HS-27A (cell line): ENCODE results near the gene MAP2K5.

Experiments
- DNase-seq: peaks from one replicate; pipeline ENCODE4 v3.0.0-alpha.2; 2012; ENCODE audit warnings: low read depth, missing footprints

Gene MAP2K5

GRCh38 chr15:67542420-67543347 is at the start of gene MAP2K5:
MAP2K5 (plus strand) TSS chr15:67542703; CDS start chr15:67543336, 633 bp downstream.
- DNase-seq = no peak

- DNase-seq = no peak
Measured at GRCh38 chr15:67495585-67495984, 46.9 kb upstream of the MAP2K5 start.

GRCh38 chr15:67501177-67501835 is 41.2 kb upstream of the MAP2K5 start:
- no peak for DNase-seq

GRCh38 chr15:67501836-67502461 is 40.6 kb upstream of the MAP2K5 start:
- no peak for DNase-seq

GRCh38 chr15:67504056-67504455 is 38.4 kb upstream of the MAP2K5 start:
- DNase-seq = no peak

- DNase-seq = no peak
Measured at GRCh38 chr15:67504796-67505195, 37.7 kb upstream of the MAP2K5 start.

- no peak for DNase-seq
Measured at GRCh38 chr15:67505675-67506572, 36.6 kb upstream of the MAP2K5 start.

GRCh38 chr15:67506775-67507747 is 35.4 kb upstream of the MAP2K5 start:
- no peak for DNase-seq

- DNase-seq = no peak
Measured at GRCh38 chr15:67508407-67508806, 34.1 kb upstream of the MAP2K5 start.

GRCh38 chr15:67509918-67510317 is 32.6 kb upstream of the MAP2K5 start:
- no peak for DNase-seq

- DNase-seq = peak; percentile 79
Measured at GRCh38 chr15:67510597-67511190, 31.8 kb upstream of the MAP2K5 start.

GRCh38 chr15:67511606-67512005 is 30.9 kb upstream of the MAP2K5 start:
- peak; percentile 56 for DNase-seq

- DNase-seq = no peak
Measured at GRCh38 chr15:67512140-67512539, 30.4 kb upstream of the MAP2K5 start.

- no peak for DNase-seq
Measured at GRCh38 chr15:67512933-67513714, 29.4 kb upstream of the MAP2K5 start.

GRCh38 chr15:67515090-67515489 is 27.4 kb upstream of the MAP2K5 start:
- DNase-seq = no peak

- no peak for DNase-seq
Measured at GRCh38 chr15:67515557-67515956, 26.9 kb upstream of the MAP2K5 start.

GRCh38 chr15:67520321-67521028 is 22.0 kb upstream of the MAP2K5 start:
- no peak for DNase-seq

GRCh38 chr15:67521029-67521782 is 21.3 kb upstream of the MAP2K5 start, which contains the start of gene C15orf61:
C15orf61 (plus strand) TSS chr15:67521131; CDS start chr15:67521249, 118 bp downstream.
- DNase-seq = no peak
